SU-DHL-6 (cell line): ENCODE measurements around the gene NANOGP8.

ENCODE experiments used
- H2AFZ ChIP-seq: fragments of 200-600 bp; sonication (generic); 2 replicates; pipeline ENCODE4 v1.6.1; 2014; ENCODE audit warnings: low read depth, mild to moderate bottlenecking, moderate library complexity, mixed read lengths, antibody characterized with exemption, low read length; ENCODE audit not compliant: severe bottlenecking
- H3F3A ChIP-seq: fragments of 200-600 bp; shearing (Covaris generic); 2 replicates; pipeline ENCODE4 v1.6.0; 2016; ENCODE audit warnings: antibody characterized with exemption, mild to moderate bottlenecking; ENCODE audit not compliant: insufficient read depth
- H3K27ac ChIP-seq: fragments of 200-600 bp; sonication (generic); 2 replicates; pipeline ENCODE4 v1.5.1; 2016; ENCODE audit warnings: low read depth, mild to moderate bottlenecking, low read length, moderate library complexity, mixed read lengths
- H3K27me3 ChIP-seq: fragments of 200-600 bp; sonication (generic), shearing (Covaris generic); 2 replicates; pipeline ENCODE4 v1.6.0; 2014; ENCODE audit warnings: mild to moderate bottlenecking, low read length
- H3K36me3 ChIP-seq: fragments of 200-600 bp; sonication (generic); 2 replicates; pipeline ENCODE4 v1.6.1; 2014; ENCODE audit warnings: mild to moderate bottlenecking, low read length, mixed read lengths
- H3K4me2 ChIP-seq: fragments of 300-600, 200-600 bp; shearing (Covaris generic), sonication (generic); 2 replicates; pipeline ENCODE4 v1.6.0; 2014; ENCODE audit warnings: low read length, low read depth, mild to moderate bottlenecking; ENCODE audit not compliant: poor library complexity, severe bottlenecking
- H3K4me3 ChIP-seq: fragments of 200-600 bp; sonication (generic); 2 replicates; pipeline ENCODE4 v1.5.1; 2014; ENCODE audit warnings: antibody characterized with exemption, low read length, mild to moderate bottlenecking, mixed read lengths; ENCODE audit not compliant: insufficient read depth, poor library complexity, severe bottlenecking
- H3K79me2 ChIP-seq: fragments of 200-600 bp; sonication (generic); 2 replicates; pipeline ENCODE4 v1.6.1; 2014; ENCODE audit warnings: mild to moderate bottlenecking, low read length, moderate library complexity; ENCODE audit not compliant: insufficient read depth
- H3K9ac ChIP-seq: fragments of 200-600 bp; sonication (generic); 2 replicates; pipeline ENCODE4 v1.7.0; 2014; ENCODE audit warnings: mild to moderate bottlenecking, low read length
- H3K9me2 ChIP-seq: fragments of 200-600 bp; sonication (generic); replicated peaks from 2 replicates; pipeline ENCODE4 v1.6.1; 2014; ENCODE audit warnings: low read length; ENCODE audit not compliant: insufficient read depth
- H3K9me3 ChIP-seq: fragments of 200-600 bp; sonication (generic); 2 replicates; pipeline ENCODE4 v1.6.1; 2014; ENCODE audit warnings: low read length, mixed read lengths; ENCODE audit not compliant: insufficient read depth
- H4K20me1 ChIP-seq: fragments of 200-600 bp; sonication (generic); 2 replicates; pipeline ENCODE4 v1.6.1; 2014; ENCODE audit warnings: low read depth, mild to moderate bottlenecking, antibody characterized with exemption, low read length, moderate library complexity, mixed read lengths
- EZH2phosphoT487 ChIP-seq: fragments of 200-600 bp; sonication (generic), shearing (Covaris generic); conservative IDR thresholded peaks from 2 replicates; pipeline ENCODE4 v1.6.1; 2018; ENCODE audit warnings: mild to moderate bottlenecking, antibody characterized with exemption, low read length, moderate library complexity, mixed read lengths
- TF ChIP-seq, protein P1 (sequence below): fragments of 200-600 bp; sonication (generic); IDR thresholded peaks from one replicate; pipeline ENCODE4 v1.5.1; 2017; ENCODE audit warnings: antibody characterized with exemption, mild to moderate bottlenecking, low read length, moderate library complexity; ENCODE audit not compliant: insufficient read depth, poor library complexity, severe bottlenecking

Gene NANOGP8

DNA sequence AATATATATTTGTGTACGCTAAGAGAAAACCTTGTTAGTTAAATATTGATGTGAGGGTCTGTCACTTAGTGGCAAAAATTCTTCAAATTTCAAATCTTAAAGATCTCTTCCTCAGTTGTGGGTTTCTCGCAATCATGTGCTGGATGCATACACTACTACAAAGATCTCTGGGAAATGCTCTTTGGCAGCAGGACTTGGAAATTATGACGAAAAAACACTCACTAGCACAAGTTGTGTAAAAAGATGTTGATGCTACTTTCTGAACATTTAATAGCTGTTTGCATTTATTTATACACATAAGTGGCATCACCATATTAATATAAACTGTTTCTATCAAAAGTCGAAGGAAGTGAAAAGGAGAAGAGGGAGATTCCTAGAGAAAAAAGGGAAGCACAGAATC lies 10.8 kb upstream of the NANOGP8 start:
- H3K9ac ChIP-seq, result no peak overlapping the region
- no peaks in the 10 kb centered on the region for H3K9me3 ChIP-seq
- H4K20me1 ChIP-seq, result no peaks in the 10 kb centered on the region
- H3F3A ChIP-seq, result no peaks in the 10 kb centered on the region
- H3K4me3 ChIP-seq, result no peak overlapping the region
- no peaks in the 10 kb centered on the region for H3K79me2 ChIP-seq
- H3K27ac ChIP-seq, result no peak overlapping the region
- H3K4me2 ChIP-seq, result no peak overlapping the region
- H2AFZ ChIP-seq, result no peak overlapping the region
- no peaks in the 10 kb centered on the region for H3K9me2 ChIP-seq
- H3K36me3 ChIP-seq, result no peaks in the 10 kb centered on the region
- H3K27me3 ChIP-seq, result no peaks in the 10 kb centered on the region
- TF ChIP-seq, protein P1, sequence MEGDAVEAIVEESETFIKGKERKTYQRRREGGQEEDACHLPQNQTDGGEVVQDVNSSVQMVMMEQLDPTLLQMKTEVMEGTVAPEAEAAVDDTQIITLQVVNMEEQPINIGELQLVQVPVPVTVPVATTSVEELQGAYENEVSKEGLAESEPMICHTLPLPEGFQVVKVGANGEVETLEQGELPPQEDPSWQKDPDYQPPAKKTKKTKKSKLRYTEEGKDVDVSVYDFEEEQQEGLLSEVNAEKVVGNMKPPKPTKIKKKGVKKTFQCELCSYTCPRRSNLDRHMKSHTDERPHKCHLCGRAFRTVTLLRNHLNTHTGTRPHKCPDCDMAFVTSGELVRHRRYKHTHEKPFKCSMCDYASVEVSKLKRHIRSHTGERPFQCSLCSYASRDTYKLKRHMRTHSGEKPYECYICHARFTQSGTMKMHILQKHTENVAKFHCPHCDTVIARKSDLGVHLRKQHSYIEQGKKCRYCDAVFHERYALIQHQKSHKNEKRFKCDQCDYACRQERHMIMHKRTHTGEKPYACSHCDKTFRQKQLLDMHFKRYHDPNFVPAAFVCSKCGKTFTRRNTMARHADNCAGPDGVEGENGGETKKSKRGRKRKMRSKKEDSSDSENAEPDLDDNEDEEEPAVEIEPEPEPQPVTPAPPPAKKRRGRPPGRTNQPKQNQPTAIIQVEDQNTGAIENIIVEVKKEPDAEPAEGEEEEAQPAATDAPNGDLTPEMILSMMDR, result no peak
- no peak for TF ChIP-seq EZH2phosphoT487

GRCh38 chr15:35092846-35093245 lies 7.8 kb upstream of the NANOGP8 start:
- H2AFZ ChIP-seq, result no peak overlapping the region

DNA sequence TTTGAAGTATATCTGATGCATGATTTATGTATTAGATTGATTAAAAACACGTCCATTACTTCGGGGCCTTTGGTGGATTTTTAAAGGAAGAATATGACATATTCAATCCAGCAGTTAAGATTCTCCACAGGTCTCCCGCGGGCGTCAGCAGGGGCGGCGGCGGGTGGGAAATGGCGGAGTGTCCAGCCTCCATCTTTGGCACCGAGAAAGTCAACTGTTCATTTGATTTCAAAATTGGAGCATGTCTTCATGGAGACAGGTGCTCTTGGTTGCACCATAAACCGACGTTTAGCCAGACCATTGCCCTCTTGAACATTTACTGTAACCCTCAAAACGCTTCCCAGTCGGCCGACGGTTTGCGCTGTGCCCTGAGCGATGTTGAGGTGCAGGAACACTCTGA lies 7.2 kb upstream of the NANOGP8 start:
- Histone ChIP-seq H2AFZ (no peak overlapping the region), H3K9ac (no peak overlapping the region)
- TF ChIP-seq, protein P1, result no peak
- TF ChIP-seq EZH2phosphoT487, result no peak

More at GRCh38 chr15:35092846-35093245, 7.8 kb upstream of the NANOGP8 start:
- no peaks in the 10 kb centered on the region for H3K79me2 ChIP-seq
- TF ChIP-seq EZH2phosphoT487, result no peak
- TF ChIP-seq, protein P1, result no peak
- no peak overlapping the region for H3K9ac ChIP-seq
- H3K27me3 ChIP-seq, result no peaks in the 10 kb centered on the region
- H3K9me3 ChIP-seq, result no peaks in the 10 kb centered on the region
- H3F3A ChIP-seq, result no peaks in the 10 kb centered on the region
- no peaks in the 10 kb centered on the region for H4K20me1 ChIP-seq
- no peak overlapping the region for H3K4me2 ChIP-seq
- H3K36me3 ChIP-seq, result no peaks in the 10 kb centered on the region
- H3K27ac ChIP-seq, result no peak overlapping the region
- no peak overlapping the region for H3K4me3 ChIP-seq
- no peaks in the 10 kb centered on the region for H3K9me2 ChIP-seq

More for the DNA sequence above, 7.2 kb upstream of the NANOGP8 start:
- Histone ChIP-seq H3K27ac (no peak overlapping the region), H3F3A (no peaks in the 10 kb centered on the region), H3K9me2 (no peaks in the 10 kb centered on the region), H3K27me3 (no peaks in the 10 kb centered on the region), H3K4me2 (no peak overlapping the region), H3K4me3 (no peak overlapping the region), H4K20me1 (no peaks in the 10 kb centered on the region), H3K9me3 (no peaks in the 10 kb centered on the region), H3K79me2 (no peaks in the 10 kb centered on the region), H3K36me3 (no peaks in the 10 kb centered on the region)
